ENCODE results near the gene PEAR1.
A peak's percentile ranks its signal among the peaks of the same experiment; 100 is the strongest.
"Not testable (repeated sequence)": the region's sequence is repeated elsewhere in the genome, so short reads cannot be mapped to it uniquely, and the experiment has no call there.

Gene PEAR1

DNA sequence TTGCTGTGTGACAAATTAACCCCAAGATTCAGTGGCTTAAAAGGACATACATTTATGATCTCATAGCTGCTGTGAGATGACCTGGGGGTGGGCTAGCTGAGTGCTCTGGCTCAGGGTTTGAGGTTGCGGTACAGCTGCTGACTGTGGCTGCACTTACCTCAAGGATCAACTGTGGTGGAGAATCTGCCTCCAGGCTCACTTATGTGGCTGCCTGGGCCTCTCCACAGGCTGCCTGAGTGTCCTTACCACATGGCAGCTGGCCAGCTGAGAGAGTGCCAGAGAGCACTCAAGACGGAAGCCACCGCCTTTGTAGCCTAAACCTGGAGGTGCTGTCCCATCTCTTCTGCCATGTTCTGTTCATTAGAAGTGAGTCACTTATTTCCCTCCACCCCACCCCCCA is 32.7 kb downstream of the PEAR1 start:
- H3K27me3 ChIP-seq (ENCODE audit: control insufficient read depth, insufficient read depth, low read length) = no peaks in the 10 kb centered on the region
- no peaks in the 10 kb centered on the region for H3K4me1 ChIP-seq
- no peak overlapping the region for H3K9ac ChIP-seq
- no peak overlapping the region for H3K27ac ChIP-seq
- TF ChIP-seq, protein P1, sequence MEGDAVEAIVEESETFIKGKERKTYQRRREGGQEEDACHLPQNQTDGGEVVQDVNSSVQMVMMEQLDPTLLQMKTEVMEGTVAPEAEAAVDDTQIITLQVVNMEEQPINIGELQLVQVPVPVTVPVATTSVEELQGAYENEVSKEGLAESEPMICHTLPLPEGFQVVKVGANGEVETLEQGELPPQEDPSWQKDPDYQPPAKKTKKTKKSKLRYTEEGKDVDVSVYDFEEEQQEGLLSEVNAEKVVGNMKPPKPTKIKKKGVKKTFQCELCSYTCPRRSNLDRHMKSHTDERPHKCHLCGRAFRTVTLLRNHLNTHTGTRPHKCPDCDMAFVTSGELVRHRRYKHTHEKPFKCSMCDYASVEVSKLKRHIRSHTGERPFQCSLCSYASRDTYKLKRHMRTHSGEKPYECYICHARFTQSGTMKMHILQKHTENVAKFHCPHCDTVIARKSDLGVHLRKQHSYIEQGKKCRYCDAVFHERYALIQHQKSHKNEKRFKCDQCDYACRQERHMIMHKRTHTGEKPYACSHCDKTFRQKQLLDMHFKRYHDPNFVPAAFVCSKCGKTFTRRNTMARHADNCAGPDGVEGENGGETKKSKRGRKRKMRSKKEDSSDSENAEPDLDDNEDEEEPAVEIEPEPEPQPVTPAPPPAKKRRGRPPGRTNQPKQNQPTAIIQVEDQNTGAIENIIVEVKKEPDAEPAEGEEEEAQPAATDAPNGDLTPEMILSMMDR (IDR thresholded peaks at IDR 0.05) = no peak
- H2AFZ ChIP-seq = no peak overlapping the region
- H3K36me3 ChIP-seq (ENCODE audit: control insufficient read depth, insufficient read depth, low read length) = no peaks in the 10 kb centered on the region
- no peaks in the 10 kb centered on the region for H3K79me2 ChIP-seq
- no peak overlapping the region for H3K4me2 ChIP-seq (ENCODE audit: low read length)
- H3K4me3 ChIP-seq (ENCODE audit: low read depth, low read length) = no peak overlapping the region
- no peaks in the 10 kb centered on the region for H3K9me3 ChIP-seq (ENCODE audit: control insufficient read depth, low read length)

DNA sequence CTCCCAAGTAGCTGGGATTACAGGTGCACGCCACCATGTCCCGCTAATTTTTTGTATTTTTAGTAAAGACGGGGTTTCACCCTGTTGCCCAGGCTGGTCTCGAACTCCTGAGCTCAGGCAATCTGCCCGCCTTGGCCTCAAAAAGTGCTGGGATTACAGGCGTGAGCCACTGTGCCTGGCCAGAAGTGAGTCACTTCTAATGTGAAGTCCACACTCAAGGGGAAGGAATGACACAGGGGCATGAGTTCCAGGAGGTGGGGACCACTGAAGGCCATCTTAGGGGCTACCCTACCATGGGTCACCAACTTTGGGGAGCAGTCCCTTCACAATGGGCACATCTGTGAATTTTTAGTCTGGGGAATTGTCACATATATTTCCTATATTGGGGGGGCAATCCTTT is 33.2 kb downstream of the PEAR1 start:
- not testable (repeated sequence) for H3K4me3 ChIP-seq (ENCODE audit: low read depth, low read length); H3K27ac ChIP-seq; H3K36me3 ChIP-seq (ENCODE audit: control insufficient read depth, insufficient read depth, low read length); H3K9me3 ChIP-seq (ENCODE audit: control insufficient read depth, low read length); H3K9ac ChIP-seq; H2AFZ ChIP-seq; H3K4me2 ChIP-seq (ENCODE audit: low read length); H3K27me3 ChIP-seq (ENCODE audit: control insufficient read depth, insufficient read depth, low read length); H3K4me1 ChIP-seq; H3K79me2 ChIP-seq

DNA sequence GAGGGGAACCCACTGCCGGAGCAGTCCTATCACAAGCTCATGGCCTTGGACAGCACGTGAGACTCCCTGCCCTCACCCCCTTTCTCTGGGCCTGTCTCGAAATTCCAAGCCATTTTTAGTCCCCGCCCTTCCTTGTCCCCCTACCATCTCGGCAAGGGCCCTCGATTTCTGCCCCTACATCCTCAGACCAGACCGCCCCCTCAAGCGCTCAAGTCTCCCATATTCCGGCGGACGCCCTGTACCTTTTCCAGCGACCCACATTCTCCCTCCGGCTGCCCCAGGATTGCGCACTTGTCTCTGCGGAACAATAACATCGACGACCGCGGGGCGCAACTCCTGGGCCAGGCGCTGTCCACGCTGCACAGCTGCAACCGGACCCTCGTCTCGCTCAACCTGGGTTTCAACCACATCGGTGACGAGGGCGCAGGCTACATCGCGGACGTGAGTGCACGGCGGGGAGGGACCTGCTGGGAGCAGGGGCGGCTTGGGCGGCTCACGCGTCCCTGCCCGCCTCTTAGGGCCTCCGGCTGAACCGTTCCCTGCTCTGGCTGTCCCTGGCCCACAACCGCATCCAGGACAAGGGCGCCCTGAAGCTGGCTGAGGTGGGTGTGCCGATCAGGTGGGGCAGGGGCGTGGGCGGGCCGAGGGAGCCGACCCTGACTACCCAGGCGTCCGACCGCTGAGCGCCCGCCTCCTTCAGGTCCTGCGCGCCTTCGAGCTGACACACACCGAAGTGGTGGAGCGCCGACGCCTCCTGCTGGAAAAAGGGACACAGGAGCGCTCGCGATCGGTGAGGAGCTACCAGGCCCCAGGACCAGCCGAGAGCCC is 33.9 kb downstream of the PEAR1 start:
- no peaks in the 10 kb centered on the region for H3K27me3 ChIP-seq (ENCODE audit: control insufficient read depth, insufficient read depth, low read length)
- peak overlapping the region; percentile 50 for H2AFZ ChIP-seq
- no peaks in the 10 kb centered on the region for H3K36me3 ChIP-seq (ENCODE audit: control insufficient read depth, insufficient read depth, low read length)
- H3K4me3 ChIP-seq (ENCODE audit: low read depth, low read length) = peak overlapping the region; percentile 17
- TF ChIP-seq, protein P1 (IDR thresholded peaks at IDR 0.05) = peak; percentile 35
- H3K4me1 ChIP-seq = no peaks in the 10 kb centered on the region
- no peaks in the 10 kb centered on the region for H3K9me3 ChIP-seq (ENCODE audit: control insufficient read depth, low read length)
- H3K27ac ChIP-seq = no peak overlapping the region
- H3K79me2 ChIP-seq = no peaks in the 10 kb centered on the region
- H3K4me2 ChIP-seq (ENCODE audit: low read length) = peak overlapping the region; percentile 65
- no peak overlapping the region for H3K9ac ChIP-seq

DNA sequence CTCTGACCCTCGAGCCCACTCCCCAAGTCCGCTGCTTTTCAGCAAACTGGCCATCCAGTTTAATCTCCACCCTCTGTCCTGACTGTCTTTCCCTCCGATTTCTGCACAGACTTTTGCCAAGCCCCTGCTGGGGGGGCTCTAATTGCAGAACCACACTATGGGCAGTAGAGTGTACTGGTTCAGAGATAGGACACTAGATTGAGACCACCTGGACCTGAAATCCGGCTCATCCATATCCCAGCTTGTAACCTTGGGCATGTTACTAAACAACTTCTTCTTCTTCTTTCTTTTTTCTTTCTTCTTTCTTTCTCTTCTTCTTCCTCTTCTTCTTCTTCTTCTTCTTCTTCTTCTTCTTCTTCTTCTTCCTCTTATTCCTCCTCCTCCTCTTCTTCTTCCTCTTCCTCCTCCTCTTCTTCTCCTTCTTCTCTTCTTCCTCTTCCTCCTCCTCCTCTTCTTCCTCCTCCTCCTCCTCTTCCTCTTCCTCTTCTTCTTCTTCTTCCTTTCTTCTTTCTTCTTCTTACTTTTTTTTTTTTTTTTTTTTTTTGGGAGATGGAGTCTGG is 34.6 kb downstream of the PEAR1 start:
- no peaks in the 10 kb centered on the region for H3K4me1 ChIP-seq
- peak overlapping the region; percentile 17 for H3K4me3 ChIP-seq (ENCODE audit: low read depth, low read length)
- H3K79me2 ChIP-seq = no peaks in the 10 kb centered on the region
- no peak overlapping the region for H3K27ac ChIP-seq
- H3K4me2 ChIP-seq (ENCODE audit: low read length) = peak overlapping the region; percentile 65
- no peaks in the 10 kb centered on the region for H3K9me3 ChIP-seq (ENCODE audit: control insufficient read depth, low read length)
- H3K9ac ChIP-seq = no peak overlapping the region
- H3K27me3 ChIP-seq (ENCODE audit: control insufficient read depth, insufficient read depth, low read length) = no peaks in the 10 kb centered on the region
- H3K36me3 ChIP-seq (ENCODE audit: control insufficient read depth, insufficient read depth, low read length) = no peaks in the 10 kb centered on the region
- TF ChIP-seq, protein P1 (IDR thresholded peaks at IDR 0.05) = no peak
- H2AFZ ChIP-seq = no peak overlapping the region

DNA sequence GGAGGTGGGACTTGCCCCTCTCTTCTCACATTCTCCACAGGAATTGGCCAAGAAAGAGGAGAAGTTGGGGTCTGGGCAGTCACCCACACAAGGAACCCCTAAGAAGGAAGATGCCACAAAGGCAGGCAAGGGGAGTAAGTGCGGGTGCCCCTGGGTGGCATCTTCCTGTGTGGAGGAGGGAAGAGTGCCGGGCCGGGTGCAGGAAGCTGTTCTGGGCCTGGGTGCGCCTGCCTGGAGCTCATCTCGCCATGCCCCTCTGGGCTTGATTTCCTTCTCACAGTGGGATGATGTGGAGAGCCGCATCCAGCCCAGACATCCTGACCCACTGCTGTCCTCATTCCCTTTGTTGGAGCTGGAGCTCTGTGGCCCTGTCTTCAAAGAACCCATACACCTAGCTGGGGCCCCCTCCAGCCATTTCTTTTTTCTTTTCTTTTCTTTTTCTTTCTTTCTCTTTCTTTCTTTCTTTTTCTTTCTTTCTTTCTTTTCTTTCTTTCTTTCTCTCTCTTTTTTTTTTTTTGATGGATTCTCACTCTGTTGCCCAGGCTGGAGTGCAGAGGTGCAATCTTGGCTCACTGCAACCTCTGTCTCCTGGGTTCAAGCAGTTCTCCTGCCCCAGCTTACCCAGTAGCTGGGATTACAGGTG is 36.2 kb downstream of the PEAR1 start:
- Histone ChIP-seq H3K4me2 (ENCODE audit: low read length) (no peak overlapping the region), H3K27me3 (ENCODE audit: control insufficient read depth, insufficient read depth, low read length) (no peaks in the 10 kb centered on the region), H3K79me2 (no peaks in the 10 kb centered on the region), H2AFZ (no peak overlapping the region), H3K9ac (no peak overlapping the region), H3K27ac (no peak overlapping the region), H3K4me1 (no peaks in the 10 kb centered on the region), H3K9me3 (ENCODE audit: control insufficient read depth, low read length) (no peaks in the 10 kb centered on the region), H3K36me3 (ENCODE audit: control insufficient read depth, insufficient read depth, low read length) (no peaks in the 10 kb centered on the region), H3K4me3 (ENCODE audit: low read depth, low read length) (no peak overlapping the region)
- TF ChIP-seq, protein P1 (IDR thresholded peaks at IDR 0.05) = no peak

Data from parathyroid adenoma (tissue), 2 donors.